ENCODE data around the gene PPFIBP2.

DNA sequence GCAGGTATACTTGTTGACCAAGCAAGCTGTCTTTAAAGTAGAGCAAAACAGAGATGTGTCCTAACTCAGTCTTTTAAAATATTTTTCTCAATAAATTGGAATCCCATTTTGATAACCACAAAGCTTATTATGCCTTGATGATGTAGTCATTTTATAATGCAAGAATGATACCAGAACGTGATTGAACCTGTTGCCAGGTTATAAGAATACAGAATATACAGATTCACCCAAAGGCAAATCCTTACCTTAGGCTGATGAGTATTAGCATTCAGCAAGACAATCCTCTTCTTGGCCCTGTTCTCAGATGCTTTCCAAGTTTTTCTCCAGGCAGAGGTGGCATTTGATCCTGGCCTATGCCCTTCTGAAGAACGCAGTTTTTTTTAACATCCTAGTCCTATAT, 76.1 kb downstream of the PPFIBP2 start:
- TF ChIP-seq, protein P1, sequence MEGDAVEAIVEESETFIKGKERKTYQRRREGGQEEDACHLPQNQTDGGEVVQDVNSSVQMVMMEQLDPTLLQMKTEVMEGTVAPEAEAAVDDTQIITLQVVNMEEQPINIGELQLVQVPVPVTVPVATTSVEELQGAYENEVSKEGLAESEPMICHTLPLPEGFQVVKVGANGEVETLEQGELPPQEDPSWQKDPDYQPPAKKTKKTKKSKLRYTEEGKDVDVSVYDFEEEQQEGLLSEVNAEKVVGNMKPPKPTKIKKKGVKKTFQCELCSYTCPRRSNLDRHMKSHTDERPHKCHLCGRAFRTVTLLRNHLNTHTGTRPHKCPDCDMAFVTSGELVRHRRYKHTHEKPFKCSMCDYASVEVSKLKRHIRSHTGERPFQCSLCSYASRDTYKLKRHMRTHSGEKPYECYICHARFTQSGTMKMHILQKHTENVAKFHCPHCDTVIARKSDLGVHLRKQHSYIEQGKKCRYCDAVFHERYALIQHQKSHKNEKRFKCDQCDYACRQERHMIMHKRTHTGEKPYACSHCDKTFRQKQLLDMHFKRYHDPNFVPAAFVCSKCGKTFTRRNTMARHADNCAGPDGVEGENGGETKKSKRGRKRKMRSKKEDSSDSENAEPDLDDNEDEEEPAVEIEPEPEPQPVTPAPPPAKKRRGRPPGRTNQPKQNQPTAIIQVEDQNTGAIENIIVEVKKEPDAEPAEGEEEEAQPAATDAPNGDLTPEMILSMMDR (IDR thresholded peaks at IDR 0.05): no peak
- TF ChIP-seq, protein P2, sequence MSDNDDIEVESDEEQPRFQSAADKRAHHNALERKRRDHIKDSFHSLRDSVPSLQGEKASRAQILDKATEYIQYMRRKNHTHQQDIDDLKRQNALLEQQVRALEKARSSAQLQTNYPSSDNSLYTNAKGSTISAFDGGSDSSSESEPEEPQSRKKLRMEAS (IDR thresholded peaks at IDR 0.05): no peak
- no peak for TF ChIP-seq EP300 (IDR thresholded peaks at IDR 0.05)
- TF ChIP-seq CEBPB (IDR thresholded peaks at IDR 0.05): no peak

All from A549 (cell line).